HL-60 (cell line): ENCODE results near the gene MYL6B.

Source experiments
- CTCF ChIP-seq: IDR thresholded peaks from one replicate; pipeline ENCODE4 v1.5.1; 2011; ENCODE audit warnings: low read length, control low read depth, inconsistent platforms; ENCODE audit not compliant: insufficient read depth
- GABPA ChIP-seq: IDR thresholded peaks from 2 replicates; pipeline ENCODE4 v1.6.1; 2012; ENCODE audit warnings: low read depth
- POLR2AphosphoS5 ChIP-seq: IDR thresholded peaks from 2 replicates; pipeline ENCODE4 v1.6.1; 2012; ENCODE audit warnings: low read depth
- REST ChIP-seq: IDR thresholded peaks from 2 replicates; pipeline ENCODE4 v1.6.1; 2012; ENCODE audit warnings: low read depth; ENCODE audit not compliant: insufficient replicate concordance
- SPI1 ChIP-seq: IDR thresholded peaks from 2 replicates; pipeline ENCODE4 v1.6.1; 2012; ENCODE audit warnings: low read depth, mild to moderate bottlenecking, borderline replicate concordance

DNA sequence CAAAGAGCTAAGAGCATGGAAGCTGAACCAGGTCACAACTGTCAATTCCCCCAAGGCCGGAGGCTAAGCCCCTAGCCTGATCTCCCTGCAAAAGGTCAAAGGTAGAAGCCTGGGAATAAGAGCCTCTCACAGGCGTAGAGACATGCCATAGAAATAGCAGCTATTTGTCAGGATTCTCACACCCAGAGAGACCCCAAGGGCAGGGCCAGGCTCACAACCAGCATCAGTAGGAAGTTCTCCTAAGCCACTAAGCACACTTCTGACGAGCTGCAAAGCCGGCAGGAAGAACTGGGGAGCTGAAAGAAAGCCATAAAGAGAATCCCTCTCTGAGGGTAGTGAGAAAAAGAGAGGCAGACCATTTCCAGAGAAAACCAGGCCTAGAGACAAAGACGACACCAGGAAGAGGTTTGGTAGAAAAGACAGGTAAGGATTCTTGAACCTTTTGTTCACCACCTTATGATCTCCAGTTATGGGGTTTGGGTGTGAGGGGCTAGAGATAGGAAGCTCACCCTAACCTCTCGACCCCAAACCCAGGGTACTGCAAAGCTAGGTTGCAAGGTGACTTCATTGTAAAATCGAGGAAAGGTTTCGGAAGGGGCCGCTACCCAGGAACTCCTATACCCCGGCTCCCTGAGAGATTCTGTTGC is 35.9 kb downstream of the MYL6B start:
- TF ChIP-seq CTCF (no peak), POLR2AphosphoS5 (no peak), GABPA (no peak), REST (no peak), SPI1 (no peak)
